Spleen (tissue), 7 donors: Measurements from ENCODE around the gene AP3S1.

Source experiments
- POLR2A ChIP-seq, 3 donors: fragments of 450-650 bp; IDR thresholded peaks; one replicate each; pipeline ENCODE4 v1.5.1; 2017; ENCODE audit warnings: antibody characterized with exemption in 3 of 3, mild to moderate bottlenecking in 1 of 3
- POLR2AphosphoS5 ChIP-seq, 3 donors: sonication (generic); formaldehyde crosslinking; IDR thresholded peaks; one replicate each; pipeline ENCODE4 v1.5.1; 2017; ENCODE audit warnings: antibody characterized with exemption in 3 of 3
- TF ChIP-seq, protein P1 (sequence below), 11 experiments: fragments of 200-600 bp in 7 of 11; fragments of 450-650 bp in 4 of 11; sonication (generic) in 4 of 11; IDR thresholded peaks in 8 of 11; conservative IDR thresholded peaks in 3 of 11; 1 replicate in 7 of 11; 2 replicates in 4 of 11; pipeline versions ENCODE4 v1.4.0 to v1.8.0; 2016 to 2021; ENCODE audit warnings: antibody characterized with exemption in 11 of 11, inconsistent platforms in 4 of 11, mild to moderate bottlenecking in 1 of 11
- donor health status: DM: no; HTN: no; CAD: no; lungs with moderate emphysema.
- donor health status: DM: no; HTN: no; CAD: no.
- donor health status: DM: no; HTN: no; CAD: no.

- TF ChIP-seq, protein P1, sequence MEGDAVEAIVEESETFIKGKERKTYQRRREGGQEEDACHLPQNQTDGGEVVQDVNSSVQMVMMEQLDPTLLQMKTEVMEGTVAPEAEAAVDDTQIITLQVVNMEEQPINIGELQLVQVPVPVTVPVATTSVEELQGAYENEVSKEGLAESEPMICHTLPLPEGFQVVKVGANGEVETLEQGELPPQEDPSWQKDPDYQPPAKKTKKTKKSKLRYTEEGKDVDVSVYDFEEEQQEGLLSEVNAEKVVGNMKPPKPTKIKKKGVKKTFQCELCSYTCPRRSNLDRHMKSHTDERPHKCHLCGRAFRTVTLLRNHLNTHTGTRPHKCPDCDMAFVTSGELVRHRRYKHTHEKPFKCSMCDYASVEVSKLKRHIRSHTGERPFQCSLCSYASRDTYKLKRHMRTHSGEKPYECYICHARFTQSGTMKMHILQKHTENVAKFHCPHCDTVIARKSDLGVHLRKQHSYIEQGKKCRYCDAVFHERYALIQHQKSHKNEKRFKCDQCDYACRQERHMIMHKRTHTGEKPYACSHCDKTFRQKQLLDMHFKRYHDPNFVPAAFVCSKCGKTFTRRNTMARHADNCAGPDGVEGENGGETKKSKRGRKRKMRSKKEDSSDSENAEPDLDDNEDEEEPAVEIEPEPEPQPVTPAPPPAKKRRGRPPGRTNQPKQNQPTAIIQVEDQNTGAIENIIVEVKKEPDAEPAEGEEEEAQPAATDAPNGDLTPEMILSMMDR (IDR thresholded peaks at IDR 0.05 in 8 of 11, conservative IDR thresholded peaks at IDR 0.05 in 3 of 11): no peak
- peak in 1 of 3 donors; percentile 31 for TF ChIP-seq POLR2AphosphoS5 (IDR thresholded peaks at IDR 0.05)
- TF ChIP-seq POLR2A (IDR thresholded peaks at IDR 0.05): no peak
These were observed 15.8 kb upstream of the AP3S1 start for GRCh38 chr5:115825948-115826347.
